Gastroesophageal sphincter (tissue), 3 donors: ENCODE measurements around the gene UBE2Q1.

Experiments
- CTCF ChIP-seq, 4 experiments: fragments of 200-600 bp in 2 of 4; fragments of 450-650 bp in 2 of 4; sonication (generic) in 1 of 4; IDR thresholded peaks; one replicate each; pipeline ENCODE4 v1.5.1; 2017 to 2019; ENCODE audit warnings: antibody characterized with exemption in 4 of 4, mild to moderate bottlenecking in 2 of 4, moderate library complexity in 2 of 4
- POLR2A ChIP-seq, 2 donors: fragments of 450-650 bp; IDR thresholded peaks; one replicate each; pipeline ENCODE4 v1.6.1; 2017; ENCODE audit warnings: antibody characterized with exemption in 2 of 2, mild to moderate bottlenecking in 2 of 2, moderate library complexity in 1 of 2

GRCh38 chr1:154552036-154552435 is 6.4 kb downstream of the UBE2Q1 start:
- TF ChIP-seq CTCF (IDR thresholded peaks at IDR 0.05) (no peak), POLR2A (IDR thresholded peaks at IDR 0.05) (no peak)
